GM21576 (cell line): ENCODE results near the gene CBY2.

Experiments
- ATAC-seq: cut with Tn5 transposase; IDR thresholded peaks from one replicate; pipeline ENCODE4 v1.9.1; 2021; ENCODE audit warnings: mild to moderate bottlenecking, moderate library complexity; ENCODE audit not compliant: unreplicated experiment

The CBY2 gene

DNA sequence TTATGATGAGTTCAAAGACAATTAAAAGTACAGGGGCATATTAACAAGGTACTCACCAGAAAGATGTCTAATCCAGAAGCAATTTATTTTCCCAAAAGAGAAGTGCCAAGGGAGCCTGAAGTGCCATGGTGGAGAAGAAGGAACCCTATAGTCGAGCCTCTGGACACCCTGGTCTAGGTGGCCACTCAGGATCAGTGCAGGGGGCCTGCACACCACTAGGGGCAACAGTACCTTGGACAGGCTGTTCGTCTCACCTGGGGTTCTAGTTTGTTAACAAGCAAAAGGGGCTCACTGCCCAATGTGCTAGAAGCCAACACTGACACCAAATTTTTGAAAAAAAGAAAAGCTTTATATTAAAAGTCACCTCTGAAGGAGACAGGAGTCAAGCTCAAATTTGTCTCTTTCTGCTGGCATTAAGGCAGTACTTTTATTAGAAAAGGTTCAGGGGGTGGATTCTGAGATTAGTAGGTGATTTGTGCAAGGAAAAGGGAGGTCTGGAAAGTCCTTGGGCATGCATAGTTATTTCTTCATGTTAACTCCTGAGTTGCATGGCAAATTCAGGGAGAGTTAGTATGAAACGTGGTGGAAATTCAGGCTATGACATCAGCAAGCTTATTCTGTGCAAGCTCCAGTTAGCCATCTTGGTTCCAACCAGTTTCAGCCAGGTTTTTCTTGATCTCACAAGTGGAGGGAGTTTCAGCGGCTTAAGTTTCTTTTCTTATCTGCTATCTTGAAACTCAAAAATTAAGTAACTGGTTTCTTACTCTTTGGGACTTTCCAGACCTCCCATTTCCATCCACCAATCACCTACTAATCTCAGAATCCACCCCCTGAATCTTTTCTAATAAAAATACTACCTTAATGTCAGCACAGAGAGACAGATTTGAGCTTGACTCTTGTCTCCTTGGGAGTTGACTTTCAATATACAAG lies 884 bp upstream of the CBY2 start:
- ATAC-seq, result peak; percentile 55

DNA sequence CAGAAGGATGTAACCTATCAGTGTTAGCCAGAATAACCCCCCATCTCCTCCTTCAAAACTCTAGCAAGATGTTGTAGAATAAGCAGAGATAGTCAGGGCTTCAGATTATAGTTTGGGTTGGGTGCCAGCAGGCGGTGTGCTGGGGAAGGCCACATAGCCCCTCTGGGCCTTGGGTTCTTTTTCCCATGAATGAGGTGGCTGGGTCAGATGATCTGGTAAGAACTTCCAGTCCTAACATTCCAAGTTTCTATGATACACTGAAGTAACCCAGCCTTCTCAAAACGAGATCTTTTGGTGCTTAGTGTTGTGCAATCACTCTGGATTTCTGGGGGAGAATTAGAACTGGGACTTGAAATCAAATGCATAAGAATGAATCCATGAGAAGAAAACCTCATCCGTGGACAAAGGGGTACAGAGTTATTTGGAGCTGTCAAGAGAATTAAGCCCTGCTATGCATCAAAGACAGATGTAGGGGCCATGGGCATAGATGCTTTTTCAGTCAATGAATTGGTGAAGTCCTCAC lies 810 bp downstream of the CBY2 start:
- no peak for ATAC-seq

DNA sequence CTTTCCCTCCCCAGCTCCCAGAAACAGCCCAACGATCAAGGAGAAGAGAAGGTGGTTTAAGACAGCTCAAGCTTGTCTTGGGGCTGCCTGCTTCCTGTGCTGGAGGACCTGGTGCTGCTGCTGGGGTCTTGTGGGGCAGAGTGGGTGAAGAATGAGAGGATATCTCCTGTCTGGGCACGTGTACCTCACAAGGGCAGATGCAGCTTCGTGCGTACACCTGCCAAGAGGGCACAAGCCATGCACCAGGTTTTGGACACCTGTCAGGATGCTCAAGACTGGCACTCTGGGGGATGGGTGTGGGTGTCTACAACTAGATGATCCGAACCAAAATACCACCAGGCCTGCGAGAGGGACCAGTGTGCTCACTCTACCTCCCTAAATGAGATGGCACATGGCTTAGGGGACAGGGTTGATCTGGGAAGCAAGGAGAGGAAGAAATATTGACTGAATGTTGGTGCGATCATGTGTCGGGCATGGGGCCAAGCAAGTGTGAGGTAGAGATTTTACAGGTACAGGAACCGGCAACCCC lies 2.2 kb downstream of the CBY2 start:
- ATAC-seq, result no peak

DNA sequence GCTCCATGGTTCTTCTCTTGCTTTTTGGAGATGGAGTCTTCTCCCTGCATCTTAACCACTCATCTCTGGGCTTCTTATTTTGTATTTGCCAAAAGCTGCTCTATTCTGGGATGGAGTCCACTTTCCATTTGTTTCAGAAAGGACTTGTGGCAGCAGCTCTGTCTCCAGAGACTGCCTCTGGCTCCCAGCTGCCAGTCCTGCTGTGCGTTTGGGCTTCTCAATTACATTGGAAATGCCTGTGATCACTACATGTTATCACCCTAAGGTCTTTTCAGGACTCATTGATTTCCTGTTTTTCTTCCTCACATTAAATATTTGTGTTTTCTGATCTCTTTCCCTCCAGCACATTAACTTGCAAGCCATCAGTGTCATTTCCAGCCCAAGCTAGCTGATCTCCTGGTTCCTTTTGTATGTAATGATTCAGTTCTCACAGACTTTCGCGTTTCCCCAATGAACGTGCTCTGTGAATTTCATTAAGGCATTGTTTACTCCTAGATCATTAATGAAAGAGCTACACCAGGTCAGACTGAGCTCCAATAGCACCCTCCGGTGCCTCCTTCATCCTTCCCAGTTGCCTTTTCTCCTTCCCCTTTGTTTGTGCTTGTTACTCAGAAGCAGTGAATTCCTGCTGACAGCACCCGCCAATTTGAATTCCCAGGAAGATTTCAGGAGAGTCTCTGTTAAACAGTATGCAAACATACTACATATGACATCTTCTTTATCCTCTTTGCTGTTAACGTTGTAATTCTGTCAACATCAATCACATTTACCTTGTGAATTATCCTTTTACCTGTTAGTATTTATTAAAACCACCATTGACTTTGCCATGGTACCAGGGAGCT lies 3.0 kb downstream of the CBY2 start:
- ATAC-seq, result no peak

DNA sequence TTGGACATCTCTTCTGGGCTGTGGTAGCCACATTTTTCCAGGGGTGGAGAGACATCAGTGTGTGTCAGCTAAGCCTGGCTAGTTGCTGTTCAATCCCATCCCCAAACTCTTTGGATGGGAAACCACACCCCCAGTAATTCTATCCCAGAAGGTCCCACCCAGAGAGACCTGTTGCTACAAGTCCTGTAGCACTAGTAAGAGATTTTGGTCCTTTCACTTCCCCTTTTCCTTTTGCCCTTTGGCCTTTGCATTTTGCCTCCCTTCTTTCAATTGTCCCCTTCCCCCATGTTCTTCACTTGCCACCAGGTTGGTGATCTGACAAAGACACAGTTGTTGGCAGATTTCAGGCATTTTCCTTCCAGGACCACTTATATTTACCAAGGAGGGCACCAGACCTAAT lies 3.8 kb downstream of the CBY2 start:
- no peak for ATAC-seq

DNA sequence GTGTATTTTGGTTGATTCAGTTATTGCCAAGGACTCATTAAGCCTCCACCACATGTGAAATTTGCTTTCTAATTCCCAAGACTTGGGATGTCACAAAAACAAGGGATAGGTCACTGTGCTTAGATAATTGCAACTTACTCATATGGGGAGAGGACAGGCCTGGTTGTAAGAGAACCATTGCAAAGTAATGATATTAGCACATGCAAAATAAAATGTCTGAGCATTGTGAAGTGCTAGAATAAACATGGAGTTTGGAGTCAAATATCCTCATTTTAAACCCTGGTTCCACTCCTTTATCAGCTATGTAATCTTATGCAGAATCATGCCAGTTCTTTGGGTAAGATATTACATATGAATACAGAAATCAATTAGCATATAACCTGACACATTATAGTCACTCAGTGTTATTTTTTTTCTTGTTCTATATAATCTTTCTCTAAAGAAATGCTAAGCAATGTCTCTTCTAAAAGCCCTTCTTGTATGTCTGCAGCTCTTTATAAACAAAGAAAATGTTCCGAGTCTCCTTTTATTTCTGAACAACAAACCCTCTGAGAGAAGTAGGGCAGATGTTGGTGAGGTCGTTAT lies 5.5 kb downstream of the CBY2 start:
- no peak for ATAC-seq

DNA sequence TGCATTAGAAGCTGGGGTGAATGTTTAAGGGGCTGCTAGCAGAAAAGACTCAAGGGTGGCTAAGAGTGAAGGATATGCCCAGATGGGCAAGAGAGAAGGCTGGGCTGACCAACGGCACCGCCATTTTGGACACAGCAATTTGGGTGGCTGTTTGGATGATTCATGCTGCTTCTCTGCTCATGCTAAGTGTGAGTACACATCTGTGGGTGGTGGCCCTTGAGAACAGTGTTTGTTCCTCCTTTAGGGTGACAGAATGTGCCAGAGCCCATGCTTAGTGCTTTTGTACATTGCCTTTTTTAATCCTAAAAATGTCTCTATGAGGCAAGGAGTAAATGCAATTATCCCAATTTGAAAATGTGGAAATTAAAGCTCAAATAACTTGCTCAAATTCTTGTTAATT lies 9.8 kb downstream of the CBY2 start:
- ATAC-seq, result no peak

DNA sequence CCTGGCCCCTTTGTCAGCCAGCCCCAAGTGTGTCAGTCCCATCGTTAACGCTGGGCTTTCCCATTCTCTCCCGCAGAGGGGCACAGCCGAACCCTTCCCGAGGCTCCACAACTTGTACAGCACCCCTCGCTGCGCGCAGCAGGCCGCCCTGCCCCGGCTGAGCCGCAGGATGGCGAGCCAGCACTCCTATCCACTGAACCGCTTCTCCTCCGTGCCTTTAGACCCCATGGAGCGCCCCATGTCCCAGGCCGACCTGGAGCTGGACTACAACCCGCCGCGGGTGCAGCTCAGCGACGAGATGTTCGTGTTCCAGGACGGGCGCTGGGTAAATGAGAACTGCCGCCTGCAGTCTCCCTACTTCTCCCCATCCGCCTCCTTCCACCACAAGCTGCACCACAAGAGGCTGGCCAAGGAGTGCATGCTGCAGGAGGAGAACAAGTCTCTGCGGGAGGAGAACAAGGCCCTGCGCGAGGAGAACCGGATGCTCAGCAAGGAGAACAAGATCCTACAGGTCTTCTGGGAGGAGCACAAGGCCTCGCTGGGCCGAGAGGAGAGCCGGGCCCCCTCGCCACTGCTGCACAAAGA lies 11.1 kb downstream of the CBY2 start:
- no peak for ATAC-seq

DNA sequence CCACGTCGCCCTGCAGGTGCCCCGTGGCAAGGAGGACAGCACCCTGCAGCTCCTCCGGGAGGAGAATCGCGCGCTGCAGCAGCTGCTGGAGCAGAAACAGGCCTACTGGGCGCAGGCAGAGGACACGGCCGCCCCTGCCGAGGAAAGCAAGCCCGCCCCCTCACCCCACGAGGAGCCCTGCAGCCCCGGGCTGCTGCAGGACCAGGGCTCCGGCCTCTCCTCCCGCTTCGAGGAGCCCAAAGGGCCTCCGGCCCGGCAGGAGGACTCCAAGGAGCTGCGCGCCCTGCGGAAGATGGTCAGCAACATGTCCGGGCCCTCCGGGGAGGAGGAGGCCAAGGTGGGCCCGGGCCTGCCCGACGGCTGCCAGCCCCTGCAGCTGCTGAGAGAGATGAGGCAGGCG lies 11.6 kb downstream of the CBY2 start:
- ATAC-seq, result no peak

DNA sequence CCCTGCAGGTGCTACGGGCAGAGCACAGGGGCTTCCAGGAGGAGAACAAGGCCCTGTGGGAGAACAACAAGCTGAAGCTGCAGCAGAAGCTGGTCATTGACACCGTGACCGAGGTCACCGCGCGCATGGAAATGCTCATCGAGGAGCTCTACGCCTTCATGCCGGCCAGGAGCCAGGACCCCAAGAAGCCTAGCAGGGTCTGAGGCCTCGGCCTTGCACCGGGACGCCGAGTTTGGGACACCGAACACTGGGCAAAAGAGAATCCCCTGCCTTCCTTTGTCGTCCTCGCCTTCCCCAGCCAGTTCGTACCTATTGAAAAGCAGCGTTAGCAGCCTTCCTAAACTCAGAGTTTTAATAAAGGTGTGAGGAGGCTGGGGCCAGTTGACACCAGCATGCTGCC lies 12.1 kb downstream of the CBY2 start:
- ATAC-seq, result no peak

DNA sequence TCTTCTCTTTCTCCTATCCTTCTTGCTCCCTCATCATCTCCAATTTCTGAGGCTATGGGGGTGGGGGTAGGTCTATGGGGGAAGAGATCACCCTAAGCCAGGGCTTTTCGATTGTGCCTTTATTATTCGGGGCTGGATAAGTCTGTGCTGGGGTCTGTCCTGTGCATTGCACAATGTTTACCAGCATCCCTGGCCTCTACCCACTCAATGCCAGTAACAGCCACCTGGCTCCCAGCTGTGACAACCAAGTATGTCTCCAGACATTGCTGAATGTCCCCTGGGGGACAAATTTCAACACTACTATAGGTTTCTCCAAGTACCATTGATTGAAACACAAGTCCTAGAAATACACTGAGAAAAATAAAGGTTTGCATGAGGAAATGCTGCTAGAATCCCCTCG lies 13.2 kb downstream of the CBY2 start:
- no peak for ATAC-seq

DNA sequence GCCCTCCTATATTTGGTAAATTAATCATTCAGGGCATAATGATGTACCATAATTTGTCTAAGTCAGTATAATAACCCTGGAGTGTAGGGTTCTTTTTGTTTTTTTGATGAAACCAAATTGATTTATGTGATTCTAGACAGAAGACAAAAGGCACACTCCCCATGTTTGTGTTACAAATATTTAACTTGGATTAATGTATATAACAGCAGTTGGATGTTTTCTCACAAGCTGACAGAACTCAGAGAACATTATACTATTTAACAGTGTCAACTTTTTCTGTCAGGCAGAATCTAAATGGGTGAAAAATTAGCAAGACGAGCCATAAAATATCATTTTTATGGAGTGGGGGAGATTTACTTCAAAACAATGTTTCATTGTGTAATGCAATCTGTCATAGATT lies 15.2 kb downstream of the CBY2 start:
- ATAC-seq, result no peak

DNA sequence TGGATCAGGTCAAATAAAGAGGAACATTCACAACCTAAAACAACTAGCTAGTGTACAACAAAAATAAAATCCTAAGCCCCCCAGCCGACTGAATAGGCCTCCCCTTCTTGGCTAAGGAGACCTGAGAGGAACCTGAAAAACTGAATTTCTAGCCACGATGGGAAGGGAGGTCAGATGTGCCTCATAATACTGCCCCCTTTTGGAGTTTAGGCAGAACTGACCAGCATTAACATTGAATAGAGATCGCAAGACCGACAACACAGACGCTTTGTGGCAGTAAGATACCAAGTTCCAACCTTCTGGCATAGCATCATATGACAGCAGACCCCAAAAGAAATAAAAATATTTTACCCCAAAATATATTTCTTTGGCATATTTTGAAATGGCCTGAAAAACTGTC lies 15.9 kb downstream of the CBY2 start:
- peak; percentile 55 for ATAC-seq

DNA sequence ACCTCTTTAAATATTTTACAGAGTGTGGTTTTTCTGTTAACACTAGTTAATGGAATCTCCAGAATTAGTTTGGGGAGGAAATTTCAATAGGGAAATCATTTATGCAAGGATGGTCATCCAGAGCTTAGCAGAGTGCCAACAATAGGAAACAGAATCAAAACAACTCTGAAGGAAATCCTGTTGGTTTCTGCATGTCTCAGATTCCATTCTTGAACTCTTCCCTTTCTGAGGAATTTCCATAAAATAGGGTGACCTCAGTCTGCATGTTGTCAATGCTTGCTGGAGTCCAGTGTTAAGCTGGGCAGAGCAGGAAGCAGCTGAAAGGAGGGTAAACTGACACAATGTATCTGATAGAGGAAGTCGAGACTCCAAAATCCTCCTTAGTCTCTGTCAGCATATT lies 16.9 kb downstream of the CBY2 start:
- no peak for ATAC-seq

DNA sequence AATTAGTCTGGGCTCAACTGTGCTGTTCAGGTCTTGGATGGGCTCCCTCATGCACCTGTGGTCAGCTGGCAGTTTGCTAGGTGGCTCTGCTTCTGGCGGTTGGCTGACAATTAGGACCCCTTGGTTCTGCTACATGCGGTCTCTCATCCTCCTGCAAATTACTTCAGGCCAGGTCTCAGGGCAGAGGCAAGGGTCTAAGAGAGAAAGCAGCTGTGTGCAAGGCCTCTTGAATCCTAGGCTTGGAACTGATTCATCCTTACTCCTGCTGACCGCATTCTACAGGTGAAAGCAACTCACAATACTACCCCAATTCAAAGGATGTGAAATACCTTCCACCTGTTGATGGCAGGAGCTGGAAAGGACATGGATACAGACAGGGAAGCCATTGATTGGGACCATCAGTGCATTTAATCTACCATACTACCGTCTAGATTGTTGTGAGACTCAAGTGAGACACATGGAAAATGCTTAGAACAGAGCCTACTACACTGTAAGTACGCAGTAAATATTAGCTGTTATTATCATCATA lies 19.1 kb downstream of the CBY2 start:
- ATAC-seq, result no peak

DNA sequence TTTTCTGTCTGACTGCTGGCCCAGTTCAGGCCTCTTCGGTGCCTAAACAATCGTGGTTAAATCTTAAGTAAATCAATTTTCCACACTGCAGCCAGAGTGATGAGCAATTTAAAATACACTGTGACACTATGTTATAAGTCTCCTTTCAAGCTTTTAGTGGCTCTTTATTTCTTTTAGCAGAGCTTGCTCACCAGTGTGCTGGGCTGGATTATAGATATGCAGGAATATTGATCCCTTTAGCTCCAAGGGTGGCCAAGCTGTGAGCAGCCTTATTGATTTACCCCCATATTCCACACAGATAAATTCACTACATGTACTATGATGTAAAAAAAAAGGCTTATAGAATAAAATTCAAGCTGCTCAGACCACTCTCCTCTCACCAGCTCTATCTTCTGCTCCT lies 21.7 kb downstream of the CBY2 start:
- no peak for ATAC-seq

DNA sequence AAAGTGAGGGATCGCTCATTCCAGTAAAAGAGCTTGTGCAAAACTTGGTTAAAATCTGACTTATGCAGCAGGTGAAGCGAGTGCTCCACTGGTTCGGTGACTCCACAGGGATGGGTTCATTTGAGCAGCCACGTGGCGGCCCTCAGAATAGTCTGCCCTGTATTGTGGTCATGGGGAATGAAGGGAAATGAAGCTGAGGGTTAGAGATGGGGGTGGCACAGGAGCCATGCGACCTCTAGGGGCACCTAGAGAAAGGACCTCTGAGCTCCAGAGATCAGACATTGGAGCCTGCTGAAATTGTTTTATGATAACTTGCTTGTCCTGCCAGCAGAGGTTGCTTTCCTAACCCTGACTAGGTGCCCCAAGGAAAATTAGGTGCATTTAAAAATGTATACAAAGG lies 26.6 kb downstream of the CBY2 start:
- ATAC-seq, result no peak

DNA sequence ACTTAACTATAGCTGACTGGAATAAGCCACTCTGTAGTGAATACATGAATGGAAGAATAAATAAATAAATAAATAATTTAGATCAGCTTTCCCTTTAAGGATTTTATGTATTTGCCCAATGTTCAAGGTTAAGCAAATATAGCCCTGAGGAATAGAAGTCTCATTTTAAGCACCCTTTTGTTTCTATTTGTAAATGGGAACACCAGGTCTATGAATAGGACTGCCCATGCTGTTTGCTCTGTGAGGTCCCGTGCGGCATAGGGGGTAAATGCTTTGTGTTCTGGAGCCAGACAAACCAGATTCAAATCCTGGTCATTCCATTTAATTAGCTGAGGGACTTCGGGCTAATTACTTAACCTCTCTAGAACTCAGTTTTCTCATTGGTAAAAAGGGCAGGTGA lies 29.3 kb downstream of the CBY2 start:
- no peak for ATAC-seq

DNA sequence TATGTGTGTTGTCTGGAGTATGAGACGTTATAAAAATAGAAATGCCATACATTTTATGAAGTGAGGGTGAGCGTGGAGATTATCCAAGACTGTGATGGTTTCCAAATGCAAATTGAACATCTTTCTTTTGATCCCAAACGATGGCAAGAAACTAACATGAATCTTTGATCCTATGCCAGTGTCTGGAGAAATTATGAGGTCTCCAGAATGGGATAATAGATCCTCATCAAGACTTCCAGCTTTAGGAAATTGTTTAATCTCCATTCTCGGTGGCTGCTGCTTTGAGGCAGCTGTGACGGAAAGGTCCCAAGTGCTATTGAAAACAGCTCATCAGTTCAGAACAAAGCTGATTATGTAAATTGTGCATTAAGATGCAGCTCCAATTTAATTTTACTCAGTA lies 30.8 kb downstream of the CBY2 start:
- no peak for ATAC-seq

DNA sequence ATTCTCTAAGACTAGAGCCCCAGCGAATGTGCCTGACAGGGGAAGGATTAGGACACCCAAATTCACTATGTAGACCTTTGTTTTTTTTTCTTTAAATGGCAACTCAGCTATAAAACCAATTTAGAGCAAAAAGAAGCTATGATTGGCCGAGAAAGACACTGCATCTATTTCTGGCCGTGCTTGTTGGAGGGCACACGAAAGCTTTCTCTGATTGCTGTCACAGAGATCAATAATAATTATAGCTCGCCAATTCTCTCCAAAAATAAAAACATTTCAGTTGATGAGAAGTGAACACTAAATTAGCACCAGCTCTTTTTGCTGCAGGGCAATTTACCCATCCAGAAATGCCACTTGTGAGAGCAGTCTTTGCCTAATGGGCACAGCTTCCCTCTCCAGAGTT lies 31.2 kb downstream of the CBY2 start:
- ATAC-seq, result no peak

DNA sequence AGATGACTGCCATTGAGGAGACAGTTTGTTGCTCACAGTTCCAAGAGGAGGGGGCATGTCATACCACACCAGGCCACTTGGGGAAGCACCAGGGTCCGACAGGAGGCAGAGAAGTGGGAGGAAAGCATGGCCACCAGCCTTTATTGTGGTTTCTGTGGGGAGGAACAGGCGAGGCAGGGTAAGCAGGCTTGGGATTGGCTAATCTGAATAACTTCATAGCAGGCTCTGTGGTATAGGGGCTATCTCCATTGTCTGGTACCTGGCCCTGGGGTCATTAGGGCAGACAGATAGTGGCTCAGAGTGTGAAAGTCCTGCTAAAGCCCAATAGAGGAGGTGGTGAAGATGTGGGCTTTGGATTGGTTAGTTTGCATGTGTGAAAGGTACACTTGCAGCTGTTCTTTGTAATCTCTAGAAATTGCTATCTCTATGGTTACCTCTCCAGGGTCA lies 35.5 kb downstream of the CBY2 start:
- no peak for ATAC-seq
